ENCODE measurements around the gene MLIP. TPM values are rescaled to one million over a fixed set of nuclear protein-coding genes. Genes with fewer than 3 reads are reported as not detected.
"Not testable (repeated sequence)": the region's sequence is repeated elsewhere in the genome, so short reads cannot be mapped to it uniquely, and the experiment has no call there.

MLIP gene
- polyA plus RNA-seq, 3 donors: 0.25 to 0.70 (median 0.50) TPM

DNA sequence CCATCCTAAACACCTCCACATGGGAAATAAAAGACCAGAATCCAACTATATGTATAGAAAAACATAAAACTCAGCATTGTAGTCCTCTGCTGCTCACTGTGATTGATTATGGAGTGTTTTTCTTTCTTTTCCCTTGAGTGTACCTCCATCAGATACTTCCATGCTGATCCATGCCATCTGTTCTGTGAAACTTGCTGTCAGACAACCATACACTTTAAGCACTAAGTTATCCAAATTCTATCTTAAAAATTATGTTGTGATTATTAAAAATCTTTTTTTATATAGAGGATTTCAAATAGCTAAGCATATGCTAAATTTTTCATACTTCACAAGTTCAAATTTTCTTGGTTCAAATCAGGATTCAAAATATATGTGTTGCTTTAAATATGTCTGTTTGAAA lies 105.1 kb downstream of the MLIP start:
- no peak for DNase-seq

DNA sequence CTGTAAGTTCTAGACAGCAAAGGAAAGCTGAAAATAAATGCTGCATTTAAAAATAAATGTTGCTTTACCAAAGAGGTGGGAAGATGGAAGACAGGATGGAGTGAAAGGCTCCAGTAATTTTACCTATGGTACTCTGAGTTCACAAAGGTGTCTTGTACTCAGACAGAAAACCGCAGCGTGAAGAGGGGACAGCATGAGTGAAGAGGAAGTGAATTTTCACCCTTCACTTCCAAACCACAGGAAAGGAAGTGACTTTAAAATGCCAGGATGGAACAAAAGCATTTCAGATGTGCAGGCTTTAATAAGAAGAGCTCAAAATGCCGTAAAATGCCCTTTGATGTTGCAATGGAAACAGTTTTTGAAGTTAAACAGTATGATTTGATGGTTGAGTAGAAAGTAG lies 105.8 kb downstream of the MLIP start:
- DNase-seq: no peak

GRCh38 chr6:54222217-54222616 lies 111.0 kb downstream of the MLIP start:
- DNase-seq: no peak

DNA sequence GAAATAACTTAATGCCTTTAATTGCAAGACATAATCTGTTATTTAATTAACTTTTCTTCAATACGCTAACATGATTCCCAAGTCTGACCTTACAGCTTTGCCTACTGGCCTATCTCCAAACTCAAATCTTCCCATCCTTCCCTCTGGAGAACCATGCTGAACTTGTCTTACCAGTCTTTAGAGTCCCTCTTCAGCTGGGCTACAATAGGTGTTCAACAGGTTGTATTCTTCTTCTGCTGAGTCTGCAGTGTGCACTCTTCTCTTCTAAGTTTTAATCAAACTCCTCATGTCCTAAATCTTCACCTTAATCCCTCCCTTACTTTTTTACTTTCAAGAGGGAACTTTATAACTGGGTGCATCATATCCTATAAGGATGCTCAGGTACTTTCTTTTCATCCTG lies 121.5 kb downstream of the MLIP start:
- DNase-seq: no peak

GRCh38 chr6:54234539-54234938 lies 123.3 kb downstream of the MLIP start:
- no peak for DNase-seq

- no peak for DNase-seq
Measured at GRCh38 chr6:54236984-54237383, 125.7 kb downstream of the MLIP start.

- DNase-seq: peak; percentile 45
Measured at GRCh38 chr6:54238396-54238795, 127.2 kb downstream of the MLIP start.

GRCh38 chr6:54243699-54244098 lies 132.5 kb downstream of the MLIP start:
- no peak for DNase-seq

DNA sequence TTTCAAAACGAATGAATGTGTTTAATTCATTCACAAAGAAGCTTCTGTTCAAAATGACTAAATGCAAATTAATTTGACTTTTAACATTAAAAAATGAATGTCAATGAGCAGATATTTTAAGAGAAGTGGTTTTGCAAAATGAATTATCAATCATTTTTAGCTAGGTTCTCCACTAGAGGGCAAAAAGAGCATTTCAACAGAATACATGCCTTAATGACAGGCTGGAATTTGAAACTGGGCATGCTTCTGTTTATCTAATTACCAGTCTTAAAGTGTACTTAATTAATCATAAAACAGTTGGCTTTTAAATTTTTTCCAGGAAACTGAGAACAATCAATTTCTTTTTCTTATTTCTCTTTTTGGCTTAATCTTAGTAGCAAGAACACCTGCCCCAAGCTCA lies 133.2 kb downstream of the MLIP start:
- no peak for DNase-seq

DNA sequence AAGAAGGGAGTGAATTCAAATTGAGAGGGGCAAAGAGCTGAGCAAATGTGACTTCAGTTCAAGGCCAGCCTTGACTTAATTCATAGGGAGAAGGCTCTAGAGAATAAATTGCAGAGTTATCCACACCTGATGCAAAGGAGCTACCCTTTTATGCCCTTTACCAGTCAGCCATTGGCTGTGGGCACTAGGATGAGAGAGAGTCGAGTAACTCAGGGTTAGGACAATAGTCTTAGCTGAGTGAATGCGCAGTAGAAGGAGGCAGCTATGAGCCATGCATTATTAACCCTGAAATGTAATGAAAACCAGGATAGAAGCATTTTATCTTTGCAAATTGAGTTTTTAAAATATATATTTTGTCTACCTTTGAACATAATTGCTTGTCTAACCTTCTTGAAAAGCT lies 134.0 kb downstream of the MLIP start:
- no peak for DNase-seq

DNA sequence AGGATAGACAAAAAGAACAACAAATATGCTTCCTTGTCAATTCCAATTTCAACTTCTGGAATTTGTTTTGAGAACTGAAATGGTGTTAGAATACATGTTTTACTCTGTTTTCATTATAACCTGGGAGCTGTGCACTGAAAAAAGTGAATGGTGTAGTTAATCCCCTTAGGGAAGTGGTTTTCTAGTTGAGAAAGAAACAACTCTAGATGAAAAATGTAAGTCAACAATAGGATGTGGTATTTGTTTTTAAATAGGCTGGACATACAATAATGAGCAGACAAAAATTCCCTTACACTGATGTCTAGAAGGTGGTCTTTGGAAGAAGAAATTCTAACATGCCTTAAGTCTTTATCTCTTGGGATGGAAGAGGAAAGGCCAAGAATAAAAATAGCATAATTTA lies 137.1 kb downstream of the MLIP start:
- DNase-seq: no peak

- DNase-seq: no peak
Measured at GRCh38 chr6:54248994-54249393, 137.8 kb downstream of the MLIP start.

GRCh38 chr6:54249812-54250211 lies 138.6 kb downstream of the MLIP start:
- DNase-seq: not testable (repeated sequence)

- DNase-seq: no peak
Measured at GRCh38 chr6:54252496-54252895, 141.3 kb downstream of the MLIP start.

DNA sequence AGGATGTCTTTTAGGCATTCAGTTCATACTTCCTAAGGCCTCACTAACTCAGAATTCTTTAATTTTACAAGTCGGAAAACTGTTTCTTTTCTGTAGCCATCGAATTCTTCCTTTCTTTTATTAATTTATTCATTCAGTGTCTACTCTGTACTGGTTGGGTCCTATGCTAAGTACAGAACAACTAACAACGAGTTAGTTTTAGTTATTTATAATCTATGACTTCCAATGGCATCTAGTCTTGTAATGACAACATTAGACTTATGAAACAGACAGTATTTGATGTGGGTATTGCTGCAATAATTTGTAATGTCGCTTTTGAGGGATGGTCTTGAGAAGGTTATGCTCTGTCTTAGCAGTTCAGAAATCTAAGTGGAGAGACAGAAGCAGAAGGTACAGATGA lies 141.7 kb downstream of the MLIP start:
- no peak for DNase-seq

DNA sequence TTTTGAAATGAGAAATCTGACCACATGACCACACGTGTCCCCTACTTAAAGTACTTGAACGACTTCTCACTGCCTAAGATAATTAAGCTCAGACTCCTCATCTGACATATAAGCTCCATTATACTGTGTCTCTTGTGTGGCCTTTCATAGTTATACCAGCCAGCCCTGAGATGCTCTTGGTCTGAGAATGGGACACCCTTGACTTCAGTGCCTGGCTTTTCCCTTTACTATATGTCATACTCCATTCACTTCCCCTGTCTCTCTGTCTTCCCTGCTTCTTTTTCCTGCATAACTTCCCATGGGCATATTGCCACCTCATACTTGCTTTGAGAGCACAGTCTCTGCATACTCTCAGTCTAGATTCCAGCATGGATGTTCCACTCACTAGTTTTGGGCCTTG lies 143.6 kb downstream of the MLIP start:
- DNase-seq: no peak

GRCh38 chr6:54255886-54256285 lies 144.6 kb downstream of the MLIP start:
- no peak for DNase-seq

GRCh38 chr6:54260025-54260424 lies 148.8 kb downstream of the MLIP start:
- no peak for DNase-seq

GRCh38 chr6:54262499-54262898 lies 151.3 kb downstream of the MLIP start:
- DNase-seq: no peak

- no peak for DNase-seq
Measured at GRCh38 chr6:54262971-54263370, 151.7 kb downstream of the MLIP start.

GRCh38 chr6:54264581-54265272 lies 153.5 kb downstream of the MLIP start:
- DNase-seq: no peak

DNA sequence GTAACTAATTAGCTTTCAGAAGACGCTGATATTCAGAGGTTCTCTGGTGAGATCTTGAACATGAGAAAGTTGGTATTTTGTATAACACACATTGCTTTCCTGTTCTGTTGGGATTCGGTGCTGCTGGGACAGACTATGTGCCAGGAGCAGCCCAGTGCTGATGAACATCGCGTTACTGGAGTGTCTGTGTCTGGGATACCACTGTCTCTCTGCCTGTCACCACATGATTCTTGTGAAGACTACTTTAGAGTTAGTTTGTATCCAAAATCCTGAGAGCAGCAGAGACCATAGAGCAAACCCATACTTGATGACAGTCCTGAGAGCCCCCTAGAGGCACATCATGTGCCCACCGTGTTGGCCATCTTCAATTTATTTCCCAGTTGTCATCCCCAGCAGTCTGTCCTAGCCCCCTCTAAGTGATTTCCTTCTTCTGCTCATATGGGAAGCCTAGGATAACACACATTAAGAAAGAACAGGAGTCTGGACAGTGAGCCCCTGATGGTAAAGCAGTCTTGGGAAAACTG lies 155.2 kb downstream of the MLIP start:
- no peak for DNase-seq

DNA sequence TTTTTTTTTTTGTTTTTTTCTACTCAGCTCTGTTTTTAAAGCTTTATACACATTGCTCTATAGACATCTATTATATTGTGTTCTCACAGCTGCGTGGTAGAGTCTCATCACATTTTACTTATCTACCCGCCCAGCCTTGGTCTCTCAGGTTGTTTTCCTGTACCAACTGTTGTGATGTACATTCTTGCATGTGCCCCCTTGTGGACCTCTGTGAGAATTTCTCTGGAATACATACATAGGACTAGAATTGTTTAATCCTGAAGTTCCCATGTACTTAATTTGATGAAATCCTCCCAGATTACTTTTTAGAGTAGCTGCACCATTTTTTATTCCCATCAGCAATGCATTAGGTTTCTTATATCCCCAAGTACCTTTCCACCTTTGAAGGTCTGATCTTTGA lies 156.6 kb downstream of the MLIP start:
- no peak for DNase-seq

DNA sequence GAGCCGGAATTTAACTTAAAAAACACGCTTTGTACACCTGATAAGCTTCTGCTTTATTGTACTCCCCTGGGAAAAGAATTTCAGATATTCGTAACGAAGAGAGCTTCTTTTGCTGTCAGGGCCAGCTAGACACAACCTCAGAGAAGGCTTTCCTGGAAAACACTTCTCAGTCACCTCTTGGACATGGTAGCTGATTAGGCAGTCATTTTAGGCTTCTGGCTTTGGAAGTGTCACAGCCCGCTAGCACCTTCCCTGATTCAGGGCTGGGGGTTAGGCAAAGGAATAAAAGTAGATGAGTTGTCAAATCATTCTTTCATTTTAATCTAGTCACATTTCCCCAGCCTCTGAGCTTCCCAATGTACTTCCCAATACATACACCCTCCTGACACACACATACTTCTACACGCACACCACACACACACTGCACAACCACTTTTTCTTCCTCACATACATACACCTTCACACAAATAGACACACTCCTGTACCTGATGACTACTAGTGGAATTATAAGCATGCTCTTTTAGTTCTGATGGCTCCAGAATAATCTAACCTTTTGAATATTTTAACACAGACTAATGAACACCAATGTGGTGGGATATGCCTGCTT lies 162.1 kb downstream of the MLIP start:
- DNase-seq: no peak

Data from renal pelvis (tissue), 4 donors.